Sigmoid colon (tissue), 7 donors: ENCODE data around the gene SEMA3G. TPM values are rescaled to one million over a fixed set of nuclear protein-coding genes. Genes with fewer than 3 reads are reported as not detected.

Experiments used
- DNase-seq: peaks from one replicate; pipeline ENCODE4 v3.0.0-alpha.2; 2019
- H3K27ac ChIP-seq, 4 donors: fragments of 200-600 bp; sonication (generic); one replicate each; pipeline ENCODE4 v1.5.1; 2016 to 2019; ENCODE audit warnings: mild to moderate bottlenecking in 1 of 4
- H3K27me3 ChIP-seq, 3 donors: fragments of 200-600 bp; sonication (generic); one replicate each; pipeline ENCODE4 v1.5.1; 2019; ENCODE audit warnings: mild to moderate bottlenecking in 1 of 3
- H3K36me3 ChIP-seq, 4 donors: fragments of 200-600 bp; sonication (generic); one replicate each; pipeline ENCODE4 v1.5.1; 2016 to 2019
- H3K4me1 ChIP-seq, 4 donors: fragments of 200-600 bp; sonication (generic); one replicate each; pipeline ENCODE4 v1.5.1; 2017 to 2019
- H3K4me3 ChIP-seq, 4 donors: fragments of 200-600 bp; sonication (generic); one replicate each; pipeline ENCODE4 v1.5.1; 2017 to 2019; ENCODE audit warnings: mild to moderate bottlenecking in 2 of 4, moderate library complexity in 1 of 4
- H3K9me3 ChIP-seq, 4 donors: fragments of 200-600 bp in 3 of 4; sonication (generic) in 3 of 4; one replicate each; pipeline versions ENCODE4 v1.5.1 to v1.6.1; 2013 to 2019
- CTCF ChIP-seq, 4 experiments: fragments of 450-650 bp in 3 of 4; fragments of 200-600 bp in 1 of 4; IDR thresholded peaks; one replicate each; pipeline ENCODE4 v1.5.1; 2016 to 2019; ENCODE audit warnings: antibody characterized with exemption in 4 of 4, mild to moderate bottlenecking in 3 of 4, moderate library complexity in 2 of 4
- EP300 ChIP-seq, 4 donors: sonication (generic); formaldehyde crosslinking; IDR thresholded peaks; one replicate each; pipeline ENCODE4 v1.6.1; 2017; ENCODE audit warnings: antibody characterized with exemption in 4 of 4
- POLR2A ChIP-seq, 2 donors: fragments of 450-650 bp; IDR thresholded peaks; one replicate each; pipeline ENCODE4 v1.6.1; 2016; ENCODE audit warnings: antibody characterized with exemption in 2 of 2, mild to moderate bottlenecking in 2 of 2, moderate library complexity in 2 of 2
- POLR2AphosphoS5 ChIP-seq, 4 donors: sonication (generic); formaldehyde crosslinking; IDR thresholded peaks; one replicate each; pipeline ENCODE4 v1.6.1; 2017; ENCODE audit warnings: antibody characterized with exemption in 4 of 4
- WGBS, 2 donors: extraction: QIAGEN DNeasy Blood & Tissue Kit; methylation state at CpG; one replicate each; pipeline ENCODE4 v1.1.7; 2013; 5-methylcytosine and 5-hydroxymethylcytosine counted together
- intact Hi-C: fragments of 100-400 bp; cut with DNase I; formaldehyde crosslinking; loops from one replicate; pipeline ENCODE4 v1.15.1; 2023
- polyA plus RNA-seq, 3 donors: library from polyadenylated mRNA; stranded (reverse); fragments of 200-250 nt; gene quantifications; one replicate each; pipeline ENCODE4 v1.2.3, GENCODE V29; 2013
- total RNA-seq, 4 donors: library from RNA; depleted of rRNA; stranded (reverse); fragments of >200 nt; gene quantifications; one replicate each; pipeline ENCODE4 v1.1.0, GENCODE V29; 2016
- donor health status: healthy with polysubstance abuse.
- donor health status: Bipolar disorder and iron deficiency.
- donor health status: healthy.

Gene SEMA3G
- total and polyA plus RNA-seq, 7 donors, result 0.23 to 7.4 (median 3.9) TPM

GRCh38 chr3:52397676-52398399 is 47.1 kb downstream of the SEMA3G start:
- no peak for DNase-seq
- Histone ChIP-seq H3K27ac (no peak overlapping the region), H3K4me3 (no peak overlapping the region), H3K9me3 (no peaks in the 10 kb centered on the region), H3K36me3 (peaks cover 8 to 35% (median 19%) of the 10 kb centered on the region in 4 donors), H3K27me3 (no peaks in the 10 kb centered on the region), H3K4me1 (no peaks in the 10 kb centered on the region)
- intact Hi-C loops, result no loop called here
- 93% methylated on average over 13 of the region's 13 CpGs for WGBS, 2 donors
- no peak for TF ChIP-seq EP300 (IDR thresholded peaks at IDR 0.05)
- TF ChIP-seq POLR2A (IDR thresholded peaks at IDR 0.05), result no peak
- TF ChIP-seq CTCF (IDR thresholded peaks at IDR 0.05), result no peak
- peak in 1 of 4 donors; percentile 10 for TF ChIP-seq POLR2AphosphoS5 (IDR thresholded peaks at IDR 0.05)

- no peak for TF ChIP-seq EP300 (IDR thresholded peaks at IDR 0.05)
- TF ChIP-seq POLR2AphosphoS5 (IDR thresholded peaks at IDR 0.05), result no peak
- TF ChIP-seq CTCF (IDR thresholded peaks at IDR 0.05), result no peak
- no peak for TF ChIP-seq POLR2A (IDR thresholded peaks at IDR 0.05)
- H3K27ac ChIP-seq, result no peak overlapping the region
- H3K4me3 ChIP-seq, result no peak overlapping the region
- intact Hi-C loops, result no loop called here
- H3K9me3 ChIP-seq, result no peaks in the 10 kb centered on the region
- no peaks in the 10 kb centered on the region for H3K4me1 ChIP-seq
- no peaks in the 10 kb centered on the region for H3K27me3 ChIP-seq
- H3K36me3 ChIP-seq, result peaks cover under 1 to 29% (median 11%) of the 10 kb centered on the region in 4 donors
- WGBS, 2 donors, result 91 to 94% methylated on average over 10 of the region's 10 CpGs
- no peak for DNase-seq
Observed at GRCh38 chr3:52396907-52397591, 47.9 kb downstream of the SEMA3G start.

- intact Hi-C loops, result no loop called here
- H3K27ac ChIP-seq, result no peak overlapping the region
- no peak overlapping the region for H3K4me3 ChIP-seq
- TF ChIP-seq POLR2AphosphoS5 (IDR thresholded peaks at IDR 0.05), result no peak
- TF ChIP-seq CTCF (IDR thresholded peaks at IDR 0.05), result no peak
- DNase-seq, result no peak
- H3K9me3 ChIP-seq, result no peaks in the 10 kb centered on the region
- no peaks in the 10 kb centered on the region for H3K4me1 ChIP-seq
- H3K27me3 ChIP-seq, result no peaks in the 10 kb centered on the region
- 94 to 95% methylated on average over 25 of the region's 25 CpGs for WGBS, 2 donors
- H3K36me3 ChIP-seq, result peaks cover 0 to 28% (median 4%) of the 10 kb centered on the region in 4 donors
Observed at GRCh38 chr3:52396011-52396906, 48.6 kb downstream of the SEMA3G start.

- Histone ChIP-seq H3K4me1 (no peaks in the 10 kb centered on the region), H3K4me3 (no peak overlapping the region), H3K27ac (no peak overlapping the region), H3K27me3 (no peaks in the 10 kb centered on the region), H3K36me3 (peaks cover 0 to 22% (median 0%) of the 10 kb centered on the region in 4 donors), H3K9me3 (no peaks in the 10 kb centered on the region)
- intact Hi-C loops, result no loop called here
- TF ChIP-seq POLR2AphosphoS5 (IDR thresholded peaks at IDR 0.05) (no peak), CTCF (IDR thresholded peaks at IDR 0.05) (no peak), POLR2A (IDR thresholded peaks at IDR 0.05) (no peak), EP300 (IDR thresholded peaks at IDR 0.05) (no peak)
- 89 to 90% methylated on average over 8 of the region's 8 CpGs for WGBS, 2 donors
- DNase-seq, result no peak
Observed at GRCh38 chr3:52395503-52395865, 49.4 kb downstream of the SEMA3G start.
